Endodermal cell (in vitro differentiated cells): Measurements from ENCODE around the gene PTGS1. TPM values are rescaled to one million over a fixed set of nuclear protein-coding genes. Genes with fewer than 3 reads are reported as not detected.

ENCODE experiments used
- DNase-seq: peaks from one replicate; pipeline ENCODE4 v3.0.0-alpha.2; 2017
- H3K27ac ChIP-seq: 2 replicates; pipeline ENCODE4 v1.5.1; 2013; ENCODE audit warnings: mild to moderate bottlenecking, low read depth, low read length, moderate library complexity
- H3K27me3 ChIP-seq: 2 replicates; pipeline ENCODE4 v1.6.1; 2013; ENCODE audit warnings: mild to moderate bottlenecking, low read length, moderate library complexity; ENCODE audit not compliant: insufficient read depth, control insufficient read depth, poor library complexity, severe bottlenecking
- H3K36me3 ChIP-seq: 2 replicates; pipeline ENCODE4 v1.7.0; 2013; ENCODE audit warnings: mild to moderate bottlenecking, low read length, moderate library complexity; ENCODE audit not compliant: control insufficient read depth, insufficient read depth
- H3K4me1 ChIP-seq: one replicate; pipeline ENCODE4 v1.7.0; 2013; ENCODE audit warnings: low read length; ENCODE audit not compliant: control insufficient read depth, insufficient read depth
- H3K4me3 ChIP-seq: 2 replicates; pipeline ENCODE4 v1.5.1; 2013; ENCODE audit warnings: mild to moderate bottlenecking, low read length, moderate library complexity
- H3K9ac ChIP-seq: 2 replicates; pipeline ENCODE4 v1.6.1; 2013; ENCODE audit warnings: mild to moderate bottlenecking, low read length, moderate library complexity; ENCODE audit not compliant: poor library complexity, severe bottlenecking; ENCODE audit errors: extremely low read depth
- H3K9me3 ChIP-seq: 2 replicates; pipeline ENCODE4 v1.6.1; 2013; ENCODE audit warnings: mild to moderate bottlenecking, low read length, moderate library complexity; ENCODE audit not compliant: control insufficient read depth
- H3K27ac Mint-ChIP-seq: 2 replicates; pipeline ENCODE4 v1.8.0; 2020; ENCODE audit warnings: mixed read lengths
- H3K27me3 Mint-ChIP-seq: 2 replicates; pipeline ENCODE4 v1.8.0; 2021; ENCODE audit warnings: mild to moderate bottlenecking, mixed read lengths; ENCODE audit not compliant: insufficient read depth
- H3K36me3 Mint-ChIP-seq: 2 replicates; pipeline ENCODE4 v1.8.0; 2020; ENCODE audit warnings: low read depth, mixed read lengths
- H3K4me1 Mint-ChIP-seq: 2 replicates; pipeline ENCODE4 v1.8.0; 2020; ENCODE audit warnings: mixed read lengths
- H3K4me3 Mint-ChIP-seq: 2 replicates; pipeline ENCODE4 v1.8.0; 2020; ENCODE audit warnings: mild to moderate bottlenecking, moderate library complexity, mixed read lengths
- H3K9me3 Mint-ChIP-seq: 2 replicates; pipeline ENCODE4 v1.8.0; 2020; ENCODE audit warnings: mild to moderate bottlenecking, mixed read lengths
- WGBS, 2 experiments: methylation state at CpG; one replicate each; pipeline versions ENCODE4 v1.1.5 to v1.1.7; 2013; ENCODE audit warnings: missing lambda C conversion rate in 2 of 2, mixed read lengths in 1 of 2; ENCODE audit not compliant: insufficient coverage in 1 of 2, insufficient read length in 1 of 2; 5-methylcytosine and 5-hydroxymethylcytosine counted together
- total RNA-seq, 2 donors: library from RNA; stranded (reverse); fragmentation: NEBNext Ultra II Directional in 1 of 2; extraction: Animal tissue kit (Norgen Biotek cat#: 25700) in 1 of 2; gene quantifications; 2 replicates in 1 of 2; 3 replicates in 1 of 2; pipeline ENCODE4 v1.2.1, GENCODE V29; 2021
- TF ChIP-seq, protein P1 (sequence below): fragments of 200-600 bp; sonication (generic); conservative IDR thresholded peaks from 2 replicates; pipeline ENCODE4 v1.5.0; 2021; ENCODE audit warnings: antibody characterized with exemption, mild to moderate bottlenecking

The PTGS1 gene
- total RNA-seq, 2 donors from 2014 or later, result 0.84 to 1.1 TPM

DNA sequence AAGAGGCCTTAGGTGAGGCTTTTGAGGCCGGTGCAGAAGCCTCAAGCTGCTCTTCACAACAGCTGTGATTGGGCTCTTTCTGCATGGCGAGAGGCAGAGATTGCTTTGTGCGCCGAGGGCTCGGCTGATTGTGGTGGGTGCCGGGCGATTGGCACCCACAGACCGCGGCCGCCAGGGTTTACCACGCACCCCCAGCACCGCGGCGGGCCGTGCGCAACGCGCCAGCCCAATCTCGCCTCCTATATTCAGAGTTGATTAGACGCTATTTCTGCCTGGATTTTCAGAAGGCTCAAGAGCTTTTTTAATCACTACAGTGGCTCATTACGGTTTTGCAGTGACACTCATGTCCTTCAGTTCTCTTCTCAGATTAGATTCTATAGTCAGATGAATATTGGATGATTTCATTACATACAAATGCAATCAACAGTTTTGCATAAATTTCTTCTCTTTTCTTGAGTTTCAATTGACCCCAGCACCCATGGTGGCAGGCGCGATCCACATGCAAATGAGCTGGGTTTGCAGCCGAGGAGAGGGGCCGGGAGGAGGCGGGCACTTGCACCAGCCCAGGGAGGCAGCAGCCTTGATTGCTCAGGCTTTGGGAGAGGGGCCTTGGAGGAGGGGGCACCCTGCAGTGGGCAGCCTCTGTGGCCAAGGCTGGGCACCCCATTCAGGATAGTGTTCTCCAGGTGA lies 33.8 kb upstream of the PTGS1 start:
- no peak overlapping the region for H3K27ac Mint-ChIP-seq
- no peaks in the 10 kb centered on the region for H3K9me3 Mint-ChIP-seq
- Histone ChIP-seq H3K9ac (no peak overlapping the region), H3K36me3 (no peaks in the 10 kb centered on the region), H3K27me3 (no peaks in the 10 kb centered on the region), H3K9me3 (no peaks in the 10 kb centered on the region), H3K27ac (no peak overlapping the region), H3K4me3 (no peak overlapping the region), H3K4me1 (peaks cover 5% of the 10 kb centered on the region)
- H3K27me3 Mint-ChIP-seq, result peaks cover 12% of the 10 kb centered on the region
- TF ChIP-seq, protein P1, sequence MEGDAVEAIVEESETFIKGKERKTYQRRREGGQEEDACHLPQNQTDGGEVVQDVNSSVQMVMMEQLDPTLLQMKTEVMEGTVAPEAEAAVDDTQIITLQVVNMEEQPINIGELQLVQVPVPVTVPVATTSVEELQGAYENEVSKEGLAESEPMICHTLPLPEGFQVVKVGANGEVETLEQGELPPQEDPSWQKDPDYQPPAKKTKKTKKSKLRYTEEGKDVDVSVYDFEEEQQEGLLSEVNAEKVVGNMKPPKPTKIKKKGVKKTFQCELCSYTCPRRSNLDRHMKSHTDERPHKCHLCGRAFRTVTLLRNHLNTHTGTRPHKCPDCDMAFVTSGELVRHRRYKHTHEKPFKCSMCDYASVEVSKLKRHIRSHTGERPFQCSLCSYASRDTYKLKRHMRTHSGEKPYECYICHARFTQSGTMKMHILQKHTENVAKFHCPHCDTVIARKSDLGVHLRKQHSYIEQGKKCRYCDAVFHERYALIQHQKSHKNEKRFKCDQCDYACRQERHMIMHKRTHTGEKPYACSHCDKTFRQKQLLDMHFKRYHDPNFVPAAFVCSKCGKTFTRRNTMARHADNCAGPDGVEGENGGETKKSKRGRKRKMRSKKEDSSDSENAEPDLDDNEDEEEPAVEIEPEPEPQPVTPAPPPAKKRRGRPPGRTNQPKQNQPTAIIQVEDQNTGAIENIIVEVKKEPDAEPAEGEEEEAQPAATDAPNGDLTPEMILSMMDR, result no peak
- no peak overlapping the region for H3K4me3 Mint-ChIP-seq
- DNase-seq, result peak; percentile 74
- no peaks in the 10 kb centered on the region for H3K36me3 Mint-ChIP-seq
- H3K4me1 Mint-ChIP-seq, result peaks cover 13% of the 10 kb centered on the region
- 67 to 82% methylated on average over 14 to 26 of the region's 26 CpGs for WGBS, 2 experiments

DNA sequence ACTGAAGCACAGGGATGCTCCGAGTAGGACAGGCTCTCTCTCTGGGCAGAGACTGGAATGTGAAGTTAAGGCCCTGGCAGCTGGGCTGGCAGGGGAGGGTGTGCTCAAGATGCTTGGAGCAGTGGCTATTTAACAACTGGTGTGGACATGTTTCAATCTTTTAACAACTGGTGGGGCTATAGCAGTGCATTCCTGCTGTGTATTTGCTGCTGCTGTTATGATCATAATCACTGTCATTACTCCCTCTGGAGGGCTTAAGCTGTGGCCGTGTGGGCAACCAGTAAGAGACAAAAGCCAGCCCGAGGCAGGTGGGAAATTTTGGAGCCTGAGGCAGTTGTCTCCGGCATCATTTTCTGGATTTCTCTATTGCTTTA lies 33.3 kb upstream of the PTGS1 start:
- Mint-ChIP-seq H3K27me3 (peaks cover 12% of the 10 kb centered on the region), H3K36me3 (no peaks in the 10 kb centered on the region), H3K27ac (no peak overlapping the region), H3K9me3 (no peaks in the 10 kb centered on the region), H3K4me1 (peaks cover 12% of the 10 kb centered on the region), H3K4me3 (no peak overlapping the region)
- H3K27ac ChIP-seq, result no peak overlapping the region
- no peaks in the 10 kb centered on the region for H3K36me3 ChIP-seq
- peaks cover 5% of the 10 kb centered on the region for H3K4me1 ChIP-seq
- DNase-seq, result no peak
- H3K27me3 ChIP-seq, result no peaks in the 10 kb centered on the region
- no peak overlapping the region for H3K4me3 ChIP-seq
- H3K9me3 ChIP-seq, result no peaks in the 10 kb centered on the region
- TF ChIP-seq, protein P1, result no peak
- WGBS, 2 experiments, result 53 to 80% methylated on average over 2 to 4 of the region's 4 CpGs
- H3K9ac ChIP-seq, result no peak overlapping the region

DNA sequence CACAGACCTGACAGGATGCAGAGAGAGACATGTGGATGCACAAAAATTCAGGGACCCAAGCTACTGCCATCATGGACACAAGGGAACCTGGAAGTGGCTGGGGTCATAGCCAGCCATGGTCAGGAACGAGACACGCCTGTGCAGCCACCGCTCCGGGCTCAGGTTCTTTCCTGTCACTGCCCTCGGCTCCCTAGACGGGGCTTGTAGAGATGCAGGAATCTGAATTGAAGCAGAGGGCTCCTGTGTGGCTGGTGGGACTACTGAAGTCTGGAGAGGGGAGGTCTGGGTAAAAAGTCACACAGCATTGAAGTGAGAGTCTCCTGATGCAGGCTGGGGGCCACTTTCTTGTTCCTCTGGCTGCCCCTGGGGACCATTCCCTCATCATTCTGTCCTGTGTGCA lies 32.3 kb upstream of the PTGS1 start:
- DNase-seq, result no peak
- Mint-ChIP-seq H3K27ac (no peak overlapping the region), H3K9me3 (no peaks in the 10 kb centered on the region), H3K36me3 (no peaks in the 10 kb centered on the region), H3K4me1 (peaks cover 10% of the 10 kb centered on the region), H3K4me3 (no peak overlapping the region), H3K27me3 (peaks cover 12% of the 10 kb centered on the region)
- peaks cover 5% of the 10 kb centered on the region for H3K4me1 ChIP-seq
- no peak overlapping the region for H3K4me3 ChIP-seq
- TF ChIP-seq, protein P1, result no peak
- H3K9ac ChIP-seq, result no peak overlapping the region
- H3K9me3 ChIP-seq, result no peaks in the 10 kb centered on the region
- H3K36me3 ChIP-seq, result no peaks in the 10 kb centered on the region
- 92 to 93% methylated on average over 6 of the region's 6 CpGs for WGBS, 2 experiments
- no peaks in the 10 kb centered on the region for H3K27me3 ChIP-seq
- H3K27ac ChIP-seq, result no peak overlapping the region
